ENCODE measurements around the gene EP400. TPM values are rescaled to one million over a fixed set of nuclear protein-coding genes. Genes with fewer than 3 reads are reported as not detected.
A peak's percentile ranks its signal among the peaks of the same experiment; 100 is the strongest.
"Not testable (repeated sequence)": the region's sequence is repeated elsewhere in the genome, so short reads cannot be mapped to it uniquely, and the experiment has no call there.

Gene EP400
- total RNA-seq, 1 donor from 2014 or later = 85.8 TPM

DNA sequence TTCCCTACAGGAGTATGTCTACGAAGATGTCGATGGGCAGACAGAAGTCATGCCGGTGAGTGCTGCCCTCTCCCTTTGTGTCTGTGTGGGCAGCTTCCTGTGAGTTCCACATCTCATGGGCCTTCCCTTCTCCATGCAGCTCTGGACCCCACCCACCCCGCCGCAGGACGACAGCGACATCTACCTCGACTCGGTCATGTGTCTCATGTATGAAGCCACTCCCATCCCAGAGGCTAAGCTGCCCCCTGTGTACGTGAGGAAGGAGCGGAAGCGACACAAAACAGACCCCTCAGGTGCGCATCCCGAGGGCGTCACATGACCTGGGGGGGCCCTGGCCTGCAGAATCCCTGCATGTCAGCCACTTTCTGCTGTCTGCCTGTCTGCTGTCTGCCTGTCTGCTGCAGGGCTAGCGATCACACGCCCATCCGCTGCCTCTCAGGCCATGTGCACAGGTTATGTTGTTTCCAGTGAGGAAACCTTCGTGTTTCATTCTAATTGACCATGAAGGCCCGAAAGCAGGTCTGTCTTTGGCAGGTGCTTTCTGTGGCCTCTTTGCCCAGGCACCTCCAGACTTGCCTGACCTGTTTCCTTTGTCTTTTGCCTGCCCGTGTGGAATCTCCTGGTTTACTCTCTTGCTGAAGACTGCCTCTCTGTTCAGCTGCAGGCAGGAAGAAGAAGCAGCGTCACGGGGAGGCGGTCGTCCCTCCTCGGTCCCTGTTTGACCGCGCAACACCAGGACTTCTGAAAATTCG is 95.1 kb downstream of the EP400 start:
- H3K27me3 Mint-ChIP-seq (ENCODE audit: unreplicated experiment) = no peaks in the 10 kb centered on the region
- H3K4me1 Mint-ChIP-seq (ENCODE audit: low read depth, unreplicated experiment) = peaks cover 5% of the 10 kb centered on the region
- peaks cover under 1% of the 10 kb centered on the region for H3K36me3 Mint-ChIP-seq (ENCODE audit: unreplicated experiment)

GRCh38 chr12:132045751-132046150 is 96.0 kb downstream of the EP400 start:
- no peak overlapping the region for H3K27ac Mint-ChIP-seq (ENCODE audit: unreplicated experiment)
- TF ChIP-seq, protein P1, sequence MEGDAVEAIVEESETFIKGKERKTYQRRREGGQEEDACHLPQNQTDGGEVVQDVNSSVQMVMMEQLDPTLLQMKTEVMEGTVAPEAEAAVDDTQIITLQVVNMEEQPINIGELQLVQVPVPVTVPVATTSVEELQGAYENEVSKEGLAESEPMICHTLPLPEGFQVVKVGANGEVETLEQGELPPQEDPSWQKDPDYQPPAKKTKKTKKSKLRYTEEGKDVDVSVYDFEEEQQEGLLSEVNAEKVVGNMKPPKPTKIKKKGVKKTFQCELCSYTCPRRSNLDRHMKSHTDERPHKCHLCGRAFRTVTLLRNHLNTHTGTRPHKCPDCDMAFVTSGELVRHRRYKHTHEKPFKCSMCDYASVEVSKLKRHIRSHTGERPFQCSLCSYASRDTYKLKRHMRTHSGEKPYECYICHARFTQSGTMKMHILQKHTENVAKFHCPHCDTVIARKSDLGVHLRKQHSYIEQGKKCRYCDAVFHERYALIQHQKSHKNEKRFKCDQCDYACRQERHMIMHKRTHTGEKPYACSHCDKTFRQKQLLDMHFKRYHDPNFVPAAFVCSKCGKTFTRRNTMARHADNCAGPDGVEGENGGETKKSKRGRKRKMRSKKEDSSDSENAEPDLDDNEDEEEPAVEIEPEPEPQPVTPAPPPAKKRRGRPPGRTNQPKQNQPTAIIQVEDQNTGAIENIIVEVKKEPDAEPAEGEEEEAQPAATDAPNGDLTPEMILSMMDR (IDR thresholded peaks at IDR 0.05; ENCODE audit: partially characterized antibody, unreplicated experiment) = no peak
- H3K4me1 Mint-ChIP-seq (ENCODE audit: low read depth, unreplicated experiment) = peaks cover 3% of the 10 kb centered on the region
- H3K27me3 Mint-ChIP-seq (ENCODE audit: unreplicated experiment) = no peaks in the 10 kb centered on the region
- H3K9me3 Mint-ChIP-seq (ENCODE audit: unreplicated experiment) = no peaks in the 10 kb centered on the region
- no peak overlapping the region for H3K4me3 Mint-ChIP-seq (ENCODE audit: unreplicated experiment)
- H3K36me3 Mint-ChIP-seq (ENCODE audit: unreplicated experiment) = peaks cover 10% of the 10 kb centered on the region
- no peak for DNase-seq

More for the DNA sequence above, 95.1 kb downstream of the EP400 start:
- Mint-ChIP-seq H3K27ac (ENCODE audit: unreplicated experiment) (no peak overlapping the region), H3K9me3 (ENCODE audit: unreplicated experiment) (no peaks in the 10 kb centered on the region), H3K4me3 (ENCODE audit: unreplicated experiment) (no peak overlapping the region)
- TF ChIP-seq, protein P1 (IDR thresholded peaks at IDR 0.05; ENCODE audit: partially characterized antibody, unreplicated experiment) = no peak
- no peak for DNase-seq

DNA sequence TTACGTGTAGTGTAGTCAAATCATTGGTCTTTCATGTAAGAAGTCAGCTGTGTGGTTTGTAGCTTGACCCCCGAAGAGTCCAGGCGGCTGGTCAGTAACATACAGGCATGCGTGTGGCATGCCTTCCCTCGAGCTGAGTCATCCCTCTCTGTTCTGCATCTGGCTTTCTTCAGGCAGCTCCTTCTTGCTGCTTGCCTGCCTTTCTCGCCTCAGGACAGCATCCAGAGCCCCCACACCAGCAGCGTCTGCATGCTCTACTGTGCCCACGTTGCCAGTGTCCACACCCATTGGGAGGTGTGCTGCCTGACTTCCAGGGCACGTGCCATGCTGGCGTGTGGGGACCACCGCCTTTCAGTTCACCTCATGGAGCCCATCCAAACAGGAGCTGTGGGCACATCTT is 96.8 kb downstream of the EP400 start:
- no peak overlapping the region for H3K4me3 Mint-ChIP-seq (ENCODE audit: unreplicated experiment)

DNA sequence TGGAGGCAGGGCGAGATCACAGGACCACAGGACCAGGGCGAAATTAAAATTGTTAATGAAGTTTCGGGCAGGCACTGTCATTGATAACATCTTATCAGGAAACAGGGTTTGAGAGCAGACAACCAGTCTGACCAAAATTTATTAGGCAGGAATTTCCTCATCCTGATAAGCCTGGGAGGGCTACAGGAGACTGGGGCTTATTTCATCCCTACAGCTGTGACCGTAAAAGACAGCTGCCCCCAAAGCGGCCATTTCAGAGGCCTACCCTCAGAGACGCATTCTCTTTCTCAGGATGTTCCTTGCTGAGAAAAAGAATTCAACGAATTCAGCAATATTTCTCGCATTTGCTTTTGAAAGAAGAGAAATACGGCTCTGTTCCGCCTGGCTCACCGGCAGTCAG is 97.9 kb downstream of the EP400 start:
- not testable (repeated sequence) for H3K4me1 Mint-ChIP-seq (ENCODE audit: low read depth, unreplicated experiment); H3K4me3 Mint-ChIP-seq (ENCODE audit: unreplicated experiment); H3K9me3 Mint-ChIP-seq (ENCODE audit: unreplicated experiment); H3K27me3 Mint-ChIP-seq (ENCODE audit: unreplicated experiment); DNase-seq
- peak overlapping the region; percentile 31 for H3K27ac Mint-ChIP-seq (ENCODE audit: unreplicated experiment)
- H3K36me3 Mint-ChIP-seq (ENCODE audit: unreplicated experiment) = peaks cover 16% of the 10 kb centered on the region

More for the DNA sequence above, 96.8 kb downstream of the EP400 start:
- TF ChIP-seq, protein P1 (IDR thresholded peaks at IDR 0.05; ENCODE audit: partially characterized antibody, unreplicated experiment) = no peak
- Mint-ChIP-seq H3K9me3 (ENCODE audit: unreplicated experiment) (no peaks in the 10 kb centered on the region), H3K27me3 (ENCODE audit: unreplicated experiment) (no peaks in the 10 kb centered on the region), H3K36me3 (ENCODE audit: unreplicated experiment) (peaks cover 16% of the 10 kb centered on the region), H3K4me1 (ENCODE audit: low read depth, unreplicated experiment) (peaks cover 2% of the 10 kb centered on the region), H3K27ac (ENCODE audit: unreplicated experiment) (no peak overlapping the region)
- no peak for DNase-seq

DNA sequence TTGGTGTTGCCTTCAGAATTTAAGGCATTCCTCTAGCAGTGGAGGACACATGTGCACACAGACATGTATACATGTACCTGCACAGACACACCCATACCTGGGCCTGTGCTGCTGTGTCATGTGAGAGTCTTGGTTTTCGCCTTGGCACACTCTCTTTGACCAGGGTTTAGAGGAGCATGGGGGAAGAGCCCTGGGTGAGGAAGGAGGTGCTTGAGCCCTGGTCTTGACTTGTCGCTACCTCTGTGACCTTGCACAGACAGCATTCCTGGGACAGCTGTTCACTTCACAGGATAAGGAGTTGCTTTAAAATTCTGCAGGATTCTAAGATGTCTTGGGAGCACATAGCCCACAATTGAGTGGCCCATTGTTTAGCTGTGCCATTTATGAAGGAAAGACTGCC is 99.7 kb downstream of the EP400 start:
- TF ChIP-seq, protein P1 (IDR thresholded peaks at IDR 0.05; ENCODE audit: partially characterized antibody, unreplicated experiment) = no peak
- Mint-ChIP-seq H3K27ac (ENCODE audit: unreplicated experiment) (no peak overlapping the region), H3K9me3 (ENCODE audit: unreplicated experiment) (no peaks in the 10 kb centered on the region), H3K4me3 (ENCODE audit: unreplicated experiment) (no peak overlapping the region), H3K27me3 (ENCODE audit: unreplicated experiment) (peaks cover 4% of the 10 kb centered on the region), H3K4me1 (ENCODE audit: low read depth, unreplicated experiment) (no peaks in the 10 kb centered on the region), H3K36me3 (ENCODE audit: unreplicated experiment) (peaks cover 16% of the 10 kb centered on the region)
- DNase-seq = no peak
